PC-9 (cell line): ENCODE results near the gene MTMR10. TPM values are rescaled to one million over a fixed set of nuclear protein-coding genes. Genes with fewer than 3 reads are reported as not detected.
A peak's percentile ranks its signal among the peaks of the same experiment; 100 is the strongest.

ENCODE experiments used
- BruUV-seq: library from RNA; stranded (reverse); fragments of 400-500 nt; replicated peaks from 2 replicates; lab custom pipeline; 2021; lab: Mats Ljungman, UMichigan
- CTCF ChIA-PET: fragments of 300-600 bp; sonication (Branson Sonifier 250); formaldehyde crosslinking; loops from one replicate; lab custom pipeline; 2022; ENCODE audit warnings: antibody characterized with exemption; lab: Charles Lee
- POLR2A ChIA-PET: fragments of 300-600 bp; sonication (Branson Sonifier 250); formaldehyde crosslinking; loops from one replicate; lab custom pipeline; 2022; ENCODE audit warnings: antibody characterized with exemption; ENCODE audit not compliant: unreplicated experiment; lab: Charles Lee
- DNase-seq, 2 experiments: peaks; one replicate each; pipeline versions ENCODE4 v3.0.0 to v3.0.0-alpha.2; 2015 to 2022; ENCODE audit warnings: mixed read lengths in 1 of 2
- H2AFZ ChIP-seq: fragments of 200-600 bp; sonication (generic); 2 replicates; pipeline ENCODE4 v1.8.1; 2017; ENCODE audit warnings: antibody characterized with exemption
- H3F3A ChIP-seq: fragments of 200-600 bp; sonication (generic); 2 replicates; pipeline ENCODE4 v1.8.1; 2017; ENCODE audit warnings: antibody characterized with exemption, mild to moderate bottlenecking, low read depth; ENCODE audit not compliant: insufficient read depth
- H3K27ac ChIP-seq: fragments of 200-600 bp; sonication (generic); 2 replicates; pipeline ENCODE4 v1.6.1; 2016; ENCODE audit warnings: mixed run types
- H3K27me3 ChIP-seq: fragments of 200-600 bp; sonication (generic); 2 replicates; pipeline ENCODE4 v1.6.1; 2016; ENCODE audit warnings: low read depth, mixed run types; ENCODE audit not compliant: insufficient read depth
- H3K36me3 ChIP-seq: fragments of 200-600 bp; sonication (generic); 2 replicates; pipeline ENCODE4 v1.6.1; 2016; ENCODE audit warnings: low read depth, mixed run types
- H3K4me1 ChIP-seq: fragments of 200-600 bp; sonication (generic); replicated peaks from 2 replicates; pipeline ENCODE4 v1.6.1; 2016; ENCODE audit warnings: mixed run types; ENCODE audit not compliant: insufficient read depth
- H3K4me2 ChIP-seq: fragments of 200-600 bp; sonication (generic); 2 replicates; pipeline ENCODE4 v1.6.1; 2017; ENCODE audit warnings: mixed run types
- H3K4me3 ChIP-seq: fragments of 200-600 bp; sonication (generic); 2 replicates; pipeline ENCODE4 v1.6.1; 2016; ENCODE audit warnings: mixed run types
- H3K79me2 ChIP-seq: fragments of 200-600 bp; sonication (generic); 2 replicates; pipeline ENCODE4 v1.6.1; 2017; ENCODE audit warnings: low read depth, mixed run types
- H3K9me2 ChIP-seq: fragments of 200-600 bp; sonication (generic); 2 replicates; pipeline ENCODE4 v1.8.1; 2017; ENCODE audit warnings: mild to moderate bottlenecking; ENCODE audit not compliant: insufficient read depth
- H3K9me3 ChIP-seq: fragments of 200-600 bp; sonication (generic); 2 replicates; pipeline ENCODE4 v1.8.1; 2016; ENCODE audit warnings: low read depth; ENCODE audit not compliant: insufficient read depth
- H4K20me1 ChIP-seq: fragments of 200-600 bp; sonication (generic); 2 replicates; pipeline ENCODE4 v1.8.1; 2017; ENCODE audit not compliant: insufficient read depth
- EZH2 ChIP-seq: fragments of 200-600 bp; sonication (generic); IDR thresholded peaks from 2 replicates; pipeline ENCODE4 v1.8.0; 2017; ENCODE audit warnings: antibody characterized with exemption, low read depth
- intact Hi-C: fragments of 100-400 bp; cut with micrococcal nuclease; formaldehyde crosslinking; loops from one replicate; pipeline ENCODE4 v1.10.0; 2022; ENCODE audit not compliant: unreplicated experiment
- total RNA-seq: library from RNA; stranded (reverse); gene quantifications from 2 replicates; pipeline ENCODE4 v1.2.3, GENCODE V29; 2021
- TF ChIP-seq, protein P1 (sequence below): fragments of 200-600 bp; sonication (generic); conservative IDR thresholded peaks from 2 replicates; pipeline ENCODE4 v1.6.1; 2017; ENCODE audit warnings: mixed run types, antibody characterized with exemption, mild to moderate bottlenecking, moderate library complexity

Gene MTMR10
- total RNA-seq, 1 experiment from 2014 or later, result 6.2 TPM

DNA sequence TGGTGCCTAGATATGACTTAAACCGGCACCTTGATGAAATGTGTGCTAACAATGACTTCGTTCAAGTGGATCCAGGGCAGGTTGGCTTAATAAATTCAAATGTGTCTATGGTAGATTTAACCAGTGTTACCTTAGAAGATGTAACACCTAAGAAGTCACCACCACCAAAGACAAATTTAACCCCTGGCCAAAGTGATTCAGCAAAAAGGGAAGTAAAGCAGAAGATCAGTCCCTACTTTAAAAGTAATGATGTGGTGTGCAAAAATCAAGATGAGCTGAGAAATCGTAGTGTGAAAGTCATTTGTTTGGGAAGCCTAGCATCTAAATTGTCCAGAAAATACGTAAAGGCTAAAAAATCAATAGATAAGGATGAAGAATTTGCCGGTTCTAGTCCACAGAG, 86.6 kb downstream of the MTMR10 start:
- no peaks in the 10 kb centered on the region for H4K20me1 ChIP-seq
- H3K36me3 ChIP-seq, result no peaks in the 10 kb centered on the region
- H3K4me3 ChIP-seq, result peak overlapping the region; percentile 90; the same call in 1 of the 2 replicates
- no TSS peak for BruUV-seq
- no peaks in the 10 kb centered on the region for H3K9me2 ChIP-seq
- H3K79me2 ChIP-seq, result no peaks in the 10 kb centered on the region
- no peaks in the 10 kb centered on the region for H3F3A ChIP-seq
- POLR2A ChIA-PET, result no interaction called here
- no peak overlapping the region for H2AFZ ChIP-seq
- DNase-seq, result no peak
- H3K4me1 ChIP-seq, result no peaks in the 10 kb centered on the region
- TF ChIP-seq EZH2, result no peak
- CTCF ChIA-PET, result no interaction called here
- H3K4me2 ChIP-seq, result peak overlapping the region; percentile 96
- no peaks in the 10 kb centered on the region for H3K9me3 ChIP-seq
- H3K27ac ChIP-seq, result no peak overlapping the region
- intact Hi-C loops, result no loop called here
- no peaks in the 10 kb centered on the region for H3K27me3 ChIP-seq

DNA sequence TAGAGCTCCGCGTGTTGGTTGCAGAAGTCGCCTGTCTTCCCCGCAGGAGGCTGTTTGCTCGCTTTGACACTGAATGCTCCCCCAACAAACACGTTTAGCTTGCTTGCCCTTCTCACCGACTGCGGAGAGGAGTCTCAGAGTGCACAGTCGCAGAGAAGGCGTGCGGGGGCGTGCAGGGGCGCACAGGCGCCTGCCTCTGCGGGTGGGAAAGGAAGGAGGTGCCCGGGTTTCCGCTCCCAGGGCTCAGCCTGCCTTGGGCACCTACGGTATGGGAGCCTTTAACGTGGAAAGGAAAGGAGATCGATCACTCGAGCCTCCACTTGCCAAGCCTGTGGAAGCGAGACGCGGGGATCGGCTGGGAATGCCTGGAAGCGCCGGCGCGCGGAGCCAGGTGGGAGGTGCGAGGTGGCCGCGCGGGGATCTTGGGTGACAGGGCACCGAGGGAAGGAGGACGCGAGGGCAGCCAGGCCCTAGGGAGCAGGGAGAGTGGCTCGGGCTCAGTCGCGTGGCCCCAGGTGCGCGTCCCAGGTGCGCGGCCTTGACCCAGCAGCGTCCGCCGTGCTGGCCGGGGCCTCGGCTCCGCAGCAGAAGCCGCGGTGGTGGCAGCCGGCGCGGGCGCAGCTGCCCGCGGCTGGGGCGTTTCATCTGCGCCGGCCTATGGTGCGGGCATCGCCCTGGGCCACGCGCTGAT, 87.8 kb downstream of the MTMR10 start, which contains the start of gene FAN1:
Gene FAN1, plus strand, starts transcription at position 419 of the 691 bp plus-strand sequence. CDS start 749 bp downstream, outside the sequence.
- Histone ChIP-seq H3K27me3 (no peaks in the 10 kb centered on the region), H3K79me2 (no peaks in the 10 kb centered on the region), H3K9me3 (no peaks in the 10 kb centered on the region), H4K20me1 (no peaks in the 10 kb centered on the region), H3K36me3 (no peaks in the 10 kb centered on the region), H3K27ac (no peak within 1 kb of the TSS), H3K9me2 (no peaks in the 10 kb centered on the region), H3K4me1 (no peaks in the 10 kb centered on the region), H2AFZ (peak within 1 kb of the TSS; percentile 91), H3F3A (no peaks in the 10 kb centered on the region), H3K4me2 (peak within 1 kb of the TSS; percentile 96), H3K4me3 (peak within 1 kb of the TSS; percentile 90)
- peak; percentile 61 to 78 for DNase-seq
- intact Hi-C loops, result loop anchor here (2.0 kb wide), 1 partner anchor 87 kb away; the partner anchor contains the start of gene MTMR10
- BruUV-seq, result no TSS peak
- ChIA-PET POLR2A (no interaction called here), CTCF (no interaction called here)
- TF ChIP-seq, protein P1, sequence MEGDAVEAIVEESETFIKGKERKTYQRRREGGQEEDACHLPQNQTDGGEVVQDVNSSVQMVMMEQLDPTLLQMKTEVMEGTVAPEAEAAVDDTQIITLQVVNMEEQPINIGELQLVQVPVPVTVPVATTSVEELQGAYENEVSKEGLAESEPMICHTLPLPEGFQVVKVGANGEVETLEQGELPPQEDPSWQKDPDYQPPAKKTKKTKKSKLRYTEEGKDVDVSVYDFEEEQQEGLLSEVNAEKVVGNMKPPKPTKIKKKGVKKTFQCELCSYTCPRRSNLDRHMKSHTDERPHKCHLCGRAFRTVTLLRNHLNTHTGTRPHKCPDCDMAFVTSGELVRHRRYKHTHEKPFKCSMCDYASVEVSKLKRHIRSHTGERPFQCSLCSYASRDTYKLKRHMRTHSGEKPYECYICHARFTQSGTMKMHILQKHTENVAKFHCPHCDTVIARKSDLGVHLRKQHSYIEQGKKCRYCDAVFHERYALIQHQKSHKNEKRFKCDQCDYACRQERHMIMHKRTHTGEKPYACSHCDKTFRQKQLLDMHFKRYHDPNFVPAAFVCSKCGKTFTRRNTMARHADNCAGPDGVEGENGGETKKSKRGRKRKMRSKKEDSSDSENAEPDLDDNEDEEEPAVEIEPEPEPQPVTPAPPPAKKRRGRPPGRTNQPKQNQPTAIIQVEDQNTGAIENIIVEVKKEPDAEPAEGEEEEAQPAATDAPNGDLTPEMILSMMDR, result no peak
- no peak for TF ChIP-seq EZH2

- DNase-seq, result no peak
- H3K36me3 ChIP-seq, result no peaks in the 10 kb centered on the region
- no peak overlapping the region for H2AFZ ChIP-seq
- H3K79me2 ChIP-seq, result no peaks in the 10 kb centered on the region
- H3K27ac ChIP-seq, result no peak overlapping the region
- POLR2A ChIA-PET, result no interaction called here
- no TSS peak for BruUV-seq
- intact Hi-C loops, result loop anchor here (2.0 kb wide), 1 partner anchor 89 kb away; the partner anchor contains the start of gene MTMR10
- CTCF ChIA-PET, result no interaction called here
- H3K27me3 ChIP-seq, result no peaks in the 10 kb centered on the region
- H4K20me1 ChIP-seq, result no peaks in the 10 kb centered on the region
- H3K9me2 ChIP-seq, result no peaks in the 10 kb centered on the region
- H3K4me2 ChIP-seq, result no peak overlapping the region
- no peaks in the 10 kb centered on the region for H3F3A ChIP-seq
- TF ChIP-seq EZH2, result no peak
- TF ChIP-seq, protein P1, result no peak
- no peak overlapping the region for H3K4me3 ChIP-seq
- H3K4me1 ChIP-seq, result no peaks in the 10 kb centered on the region
- no peaks in the 10 kb centered on the region for H3K9me3 ChIP-seq
Observed at GRCh38 chr15:30901889-30902288, 89.5 kb downstream of the MTMR10 start.
